GM19467 (cell line): Measurements from ENCODE around the gene PTPRN2.
"Not testable (repeated sequence)": the region's sequence is repeated elsewhere in the genome, so short reads cannot be mapped to it uniquely, and the experiment has no call there.

Experiments
- ATAC-seq: cut with Tn5 transposase; IDR thresholded peaks from one replicate; pipeline ENCODE4 v1.9.1; 2021; ENCODE audit warnings: mild to moderate bottlenecking, moderate library complexity; ENCODE audit not compliant: unreplicated experiment

The PTPRN2 gene

DNA sequence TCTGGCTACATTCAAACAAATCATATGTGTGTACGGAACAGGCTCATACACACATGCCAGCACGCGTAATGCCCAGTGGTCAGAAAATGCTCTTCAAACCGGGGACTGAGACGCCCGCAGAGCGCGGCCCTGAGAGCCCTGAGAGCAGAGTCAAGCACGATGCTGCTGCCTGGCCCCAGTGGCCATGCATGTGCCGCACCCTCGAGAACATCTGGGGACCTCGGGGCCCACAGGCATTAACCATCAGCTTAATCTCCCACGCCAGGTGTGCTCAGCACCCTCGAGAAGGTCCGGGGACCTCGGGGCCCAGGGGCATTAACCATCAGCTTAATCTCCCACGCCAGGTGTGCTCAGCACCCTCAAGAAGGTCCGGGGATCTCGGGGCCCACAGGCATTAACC lies 163.1 kb downstream of the PTPRN2 start:
- ATAC-seq = no peak

DNA sequence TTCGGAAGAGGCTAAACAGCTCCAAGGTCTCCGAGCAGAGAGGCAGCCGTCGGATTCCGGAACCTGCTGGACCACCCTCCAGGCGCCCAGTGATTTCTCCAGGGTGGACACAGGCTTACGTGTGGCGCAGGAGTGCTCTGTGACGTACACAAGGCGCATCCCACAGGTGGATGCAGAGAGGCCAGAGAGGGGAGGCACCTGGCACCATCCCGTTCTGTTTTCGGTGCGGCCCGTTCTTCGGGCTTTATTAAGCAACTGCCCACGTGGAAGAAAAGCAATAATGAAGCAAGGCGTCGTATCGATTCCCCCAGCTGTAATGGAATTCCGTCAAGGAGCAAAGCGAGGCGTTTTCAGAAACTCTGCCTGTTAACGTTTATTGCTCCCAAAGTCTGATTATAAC lies 163.6 kb downstream of the PTPRN2 start:
- no peak for ATAC-seq

DNA sequence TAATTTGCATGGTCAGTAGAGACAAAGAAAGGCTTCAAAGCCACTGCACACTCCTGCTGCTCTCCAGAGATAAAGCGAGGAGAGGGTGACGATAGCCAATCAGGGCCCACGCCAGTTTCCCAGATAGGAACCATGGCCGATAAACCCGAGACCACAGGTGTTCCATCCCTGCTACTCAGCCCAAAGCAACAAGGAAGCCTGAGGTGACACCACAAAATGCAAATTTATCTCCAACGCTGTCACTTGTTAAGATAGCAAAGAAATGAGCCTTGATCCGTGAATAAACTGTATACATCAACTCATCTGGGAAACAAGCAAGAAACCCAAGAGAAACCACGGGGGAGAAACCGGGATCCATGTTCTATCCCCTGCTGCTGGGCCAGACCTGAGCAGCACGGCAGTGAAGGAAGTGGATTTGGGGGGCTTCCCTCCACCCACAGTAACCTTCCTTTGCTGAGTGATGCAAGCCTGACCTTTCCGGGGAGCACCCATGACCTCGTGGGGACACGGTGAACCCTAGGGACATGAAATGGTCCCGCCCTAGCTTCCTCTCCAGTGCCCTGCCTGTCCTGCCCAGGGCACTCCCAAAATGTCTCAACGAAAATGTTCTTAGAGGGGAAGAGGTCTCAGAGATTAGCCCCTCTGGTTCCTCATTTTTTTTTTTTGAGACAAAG lies 164.6 kb downstream of the PTPRN2 start:
- no peak for ATAC-seq

DNA sequence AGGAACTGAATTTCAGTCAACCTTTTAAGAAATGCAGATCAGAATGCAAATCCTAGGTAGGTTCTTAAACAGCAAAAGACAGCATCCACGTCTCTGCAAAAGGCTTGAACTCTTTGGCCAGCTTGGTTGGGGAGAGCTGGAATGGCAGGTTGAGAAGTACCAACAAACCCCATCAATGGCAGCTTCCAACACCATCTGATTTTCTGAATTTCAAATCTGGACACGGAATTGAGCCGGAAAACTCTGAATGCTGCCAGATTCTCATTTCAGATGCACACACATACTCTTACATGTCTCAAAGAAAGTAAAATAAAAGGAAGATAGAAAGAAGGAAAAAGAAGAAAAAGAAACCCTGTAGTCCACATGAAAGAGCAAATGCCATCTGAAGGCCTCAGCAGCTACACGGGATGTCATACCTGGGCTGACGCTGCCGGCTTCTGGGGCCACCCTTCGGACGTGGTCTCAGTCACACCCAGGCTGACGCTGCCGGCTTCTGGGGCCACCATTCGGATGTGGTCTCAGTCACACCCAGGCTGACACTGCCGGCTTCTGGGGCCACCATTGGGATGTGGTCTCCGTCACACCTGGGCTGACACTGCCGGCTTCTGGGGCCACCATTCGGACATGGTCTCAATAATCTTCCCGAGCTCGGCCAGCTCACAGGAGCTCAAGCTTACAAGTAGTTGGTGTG lies 165.3 kb downstream of the PTPRN2 start:
- ATAC-seq = no peak

DNA sequence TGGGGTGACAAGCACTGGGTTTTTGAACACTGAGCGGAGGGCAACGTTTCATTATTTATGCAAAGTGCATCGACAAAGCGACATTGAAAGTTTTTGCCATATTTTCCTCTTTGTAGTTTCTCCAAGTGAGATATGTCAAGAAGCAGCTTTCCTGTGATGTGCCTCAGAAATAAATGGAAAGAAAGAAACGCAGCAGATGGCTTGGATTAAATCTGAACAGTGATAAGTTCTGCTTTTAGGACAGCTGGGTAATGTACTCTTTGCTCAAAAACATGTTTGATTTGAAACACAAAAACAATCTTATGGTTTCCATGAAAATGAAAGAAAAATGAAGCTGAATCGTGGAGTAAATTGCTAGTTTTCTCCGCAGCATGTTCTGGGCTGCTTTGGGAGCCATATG lies 166.3 kb downstream of the PTPRN2 start:
- no peak for ATAC-seq

DNA sequence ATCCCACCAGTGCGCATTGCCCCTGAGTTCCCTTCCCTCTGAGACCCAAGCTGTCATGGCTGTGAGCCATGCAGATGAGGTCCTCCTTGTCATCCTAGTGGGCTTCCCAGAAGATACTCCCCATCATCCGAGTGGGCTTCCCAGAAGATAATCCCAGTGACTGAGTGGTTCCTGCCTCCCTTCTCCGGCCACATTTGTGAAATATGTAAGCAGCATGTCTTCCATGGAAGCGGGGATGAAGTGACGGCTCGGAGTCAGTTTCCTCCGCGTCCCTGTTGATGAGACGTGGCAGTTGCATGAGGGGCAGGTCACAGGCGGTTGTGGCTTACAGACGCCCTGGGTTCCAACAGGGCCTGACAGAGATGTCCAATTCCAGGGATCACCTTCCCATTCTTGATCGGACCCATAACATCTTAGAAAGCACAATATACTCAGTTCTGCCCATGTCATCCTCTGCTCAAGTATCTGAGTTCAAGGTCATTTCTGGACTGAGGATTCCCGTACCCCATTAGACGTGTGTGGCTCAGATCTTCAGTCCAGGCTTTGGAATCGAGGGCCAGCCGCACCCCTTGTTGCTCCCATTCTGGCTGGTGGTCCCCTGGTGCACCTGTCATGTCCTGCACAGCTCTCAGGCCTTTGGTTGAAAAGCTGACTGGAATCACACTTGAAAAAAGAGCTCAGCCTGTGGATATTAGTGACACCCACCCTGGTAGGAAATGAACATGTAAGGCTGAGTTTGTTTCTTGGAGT lies 166.9 kb downstream of the PTPRN2 start:
- no peak for ATAC-seq

DNA sequence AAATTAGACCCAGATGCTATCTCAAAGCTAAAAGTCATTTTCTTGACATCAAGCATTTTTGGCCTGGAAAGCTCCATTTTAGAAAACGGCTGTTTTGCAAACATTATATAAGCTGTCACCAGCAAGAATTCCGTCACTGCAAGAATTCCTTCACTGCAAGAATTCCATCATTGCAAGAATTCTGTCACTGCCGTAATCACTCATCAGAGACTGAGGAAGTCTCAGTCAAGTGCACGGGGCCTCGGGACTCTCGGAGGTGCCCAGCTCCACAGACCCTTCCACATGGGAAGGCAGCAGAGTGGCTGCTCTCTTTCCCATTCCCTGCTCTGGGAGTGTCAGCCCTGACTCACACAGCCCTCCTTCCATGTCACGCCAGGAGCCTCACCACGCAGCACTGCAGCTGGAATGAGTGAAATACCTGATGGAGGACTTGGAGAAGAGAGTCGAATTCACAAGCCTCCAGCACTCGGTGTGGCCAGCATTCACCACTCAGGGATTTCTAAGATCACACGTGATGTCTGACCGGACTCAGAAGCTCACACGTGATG lies 168.3 kb downstream of the PTPRN2 start:
- ATAC-seq = no peak

DNA sequence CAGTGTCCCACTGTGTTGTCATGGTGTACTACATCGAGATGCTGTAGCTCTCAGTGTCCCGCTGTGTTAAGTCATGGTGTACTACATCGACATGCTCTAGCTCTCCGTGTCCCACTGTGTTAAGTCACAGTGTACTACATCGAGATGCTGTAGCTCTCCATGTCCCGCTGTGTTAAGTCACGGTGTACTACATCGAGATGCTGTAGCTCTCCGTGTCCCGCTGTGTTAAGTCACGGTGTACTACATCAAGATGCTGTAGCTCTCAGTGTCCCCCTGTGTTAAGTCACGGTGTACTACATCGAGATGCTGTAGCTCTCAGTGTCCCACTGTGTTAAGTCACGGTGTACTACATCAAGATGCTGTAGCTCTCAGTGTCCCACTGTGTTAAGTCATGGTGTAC lies 169.2 kb downstream of the PTPRN2 start:
- ATAC-seq = not testable (repeated sequence)

DNA sequence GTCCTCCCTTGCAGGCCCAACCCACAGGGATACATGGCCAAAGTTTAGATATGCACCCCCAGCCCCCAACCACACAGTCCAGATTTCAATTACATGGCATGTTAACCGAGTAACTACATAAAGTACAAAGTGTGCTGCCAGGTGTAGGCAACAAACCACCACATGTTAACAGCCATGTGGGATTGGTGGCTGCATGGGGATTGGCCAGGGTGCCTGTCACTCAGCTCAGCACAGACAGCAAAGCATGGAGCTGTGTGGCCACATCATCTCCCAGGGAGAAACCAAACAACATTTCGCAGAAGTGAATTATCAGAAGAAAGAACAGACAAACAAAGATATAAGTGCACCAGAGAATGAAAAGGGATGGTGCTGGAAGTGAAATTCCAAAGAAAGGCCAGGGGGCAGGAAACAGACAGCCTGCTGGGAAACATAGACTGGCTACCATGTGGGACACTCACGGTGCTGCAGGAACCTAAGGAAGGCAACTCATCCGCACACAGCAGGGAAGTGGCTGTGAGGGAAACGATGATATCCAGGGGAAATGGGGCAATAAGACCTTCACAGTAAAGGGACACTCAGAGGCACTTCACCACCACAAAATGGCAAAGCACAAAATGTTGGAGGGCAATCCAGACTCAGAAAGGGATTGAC lies 171.2 kb downstream of the PTPRN2 start:
- ATAC-seq = no peak

DNA sequence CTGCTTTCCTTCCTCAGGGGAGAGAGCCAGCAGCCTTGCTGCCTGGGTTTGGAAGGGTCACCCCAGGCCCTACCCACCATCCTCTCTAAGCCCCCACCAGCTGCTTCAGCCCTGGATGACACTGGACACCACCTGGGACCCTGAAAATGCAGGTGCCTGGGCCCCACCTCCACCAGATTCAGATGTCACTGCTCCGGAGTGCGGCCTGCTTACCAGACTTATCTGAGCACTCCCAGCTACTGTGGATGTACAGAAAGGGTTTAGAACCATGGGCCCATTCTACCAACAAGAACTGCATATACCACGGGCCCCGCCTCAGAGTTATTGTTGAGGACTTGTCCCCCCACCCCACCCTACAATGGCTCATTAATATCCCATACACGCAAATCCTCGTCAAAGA lies 172.3 kb downstream of the PTPRN2 start:
- no peak for ATAC-seq

DNA sequence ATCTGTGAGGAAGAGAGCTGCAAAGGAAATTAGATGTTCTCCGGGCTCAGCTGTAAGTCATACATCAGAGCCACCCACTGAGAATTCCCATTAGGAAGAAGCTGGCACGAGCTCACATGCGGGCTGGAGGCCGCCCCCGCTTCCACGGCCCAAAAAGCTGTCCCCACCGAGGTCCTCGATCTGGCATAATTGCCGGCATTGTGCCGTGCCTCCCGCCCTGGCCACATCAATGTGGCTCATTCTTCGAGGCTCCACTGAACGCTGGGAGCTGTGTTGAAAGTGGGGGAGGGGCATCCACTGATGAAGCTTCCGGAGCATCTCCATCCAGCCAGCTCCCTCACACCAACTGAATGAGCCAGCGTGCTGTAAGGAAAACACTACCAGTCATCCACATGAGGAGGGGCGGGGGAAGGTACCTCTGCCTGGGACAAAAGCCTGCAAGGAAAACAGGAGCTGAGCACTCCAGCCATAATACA lies 173.1 kb downstream of the PTPRN2 start:
- ATAC-seq = no peak

DNA sequence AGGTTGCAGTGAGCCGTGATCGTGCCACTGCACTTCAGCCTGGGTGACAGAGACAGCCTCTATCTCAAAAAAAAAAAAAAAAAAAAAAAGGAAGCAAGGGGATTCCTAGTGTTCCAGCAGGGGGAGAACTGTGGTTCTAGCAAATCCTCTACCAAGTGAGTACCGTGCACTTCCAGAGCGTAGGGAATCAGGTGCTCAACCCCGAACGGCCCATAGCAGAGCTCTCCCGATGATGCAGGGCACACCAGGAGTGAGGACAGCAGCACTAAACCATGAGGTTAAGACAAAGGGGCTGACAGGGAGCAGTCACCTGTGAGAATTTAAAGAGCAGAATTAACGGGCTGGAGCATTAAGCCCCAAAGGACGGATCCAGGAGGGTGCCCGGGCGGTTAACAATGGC lies 173.6 kb downstream of the PTPRN2 start:
- ATAC-seq = no peak

DNA sequence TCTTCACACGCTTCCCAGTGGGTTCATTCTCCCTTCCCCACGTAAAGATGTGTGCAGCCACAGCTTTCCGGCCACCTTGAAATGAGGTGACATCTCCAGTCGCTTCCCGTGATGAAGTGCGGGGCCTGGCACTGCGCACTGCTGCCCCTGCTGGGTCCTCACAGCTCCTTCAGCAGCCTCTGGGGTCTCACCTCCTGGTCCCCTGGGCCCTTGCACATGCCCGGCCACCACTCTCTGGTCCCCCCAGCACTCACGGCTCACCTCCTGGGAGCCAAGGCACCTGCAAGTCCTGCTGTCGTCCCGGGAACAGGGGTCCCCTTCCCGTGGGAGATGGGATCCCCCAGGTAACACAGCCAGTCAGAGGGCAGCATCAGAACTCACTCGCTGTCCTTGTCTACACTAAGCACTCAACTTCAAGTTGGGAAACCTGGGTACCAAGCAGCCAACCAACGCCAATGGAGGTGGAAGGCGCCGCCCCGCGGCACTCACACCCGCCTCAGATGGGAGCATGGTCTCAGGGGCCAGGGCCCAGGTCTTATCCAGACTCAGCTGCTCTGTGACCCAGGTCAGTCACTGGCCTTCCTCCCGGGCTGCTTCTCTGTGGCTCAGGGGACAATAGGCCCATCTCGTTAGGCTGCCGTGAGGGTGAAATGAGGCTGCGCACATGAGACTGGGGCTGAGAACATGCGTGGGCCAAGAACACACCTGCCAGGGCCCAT lies 176.2 kb downstream of the PTPRN2 start:
- ATAC-seq = no peak

DNA sequence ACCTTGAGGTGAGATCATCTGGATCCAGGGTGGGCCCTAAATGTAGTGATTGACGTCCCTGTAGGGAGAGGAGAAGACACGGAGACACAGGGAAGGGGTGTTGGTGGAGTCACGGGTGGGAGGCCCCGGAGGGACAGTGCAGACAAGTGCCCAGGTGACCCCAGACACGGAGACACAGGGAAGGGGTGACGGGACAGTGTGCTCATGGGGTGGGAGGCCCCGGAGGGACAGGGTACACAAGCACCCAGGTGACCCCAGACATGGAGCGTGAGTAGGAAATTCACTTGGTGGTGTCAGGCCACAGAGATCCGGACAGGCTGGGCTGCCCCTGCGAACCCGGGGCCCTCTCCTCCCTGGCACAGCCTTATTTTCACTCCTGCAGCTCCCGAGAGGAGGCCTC lies 176.9 kb downstream of the PTPRN2 start:
- ATAC-seq = no peak

DNA sequence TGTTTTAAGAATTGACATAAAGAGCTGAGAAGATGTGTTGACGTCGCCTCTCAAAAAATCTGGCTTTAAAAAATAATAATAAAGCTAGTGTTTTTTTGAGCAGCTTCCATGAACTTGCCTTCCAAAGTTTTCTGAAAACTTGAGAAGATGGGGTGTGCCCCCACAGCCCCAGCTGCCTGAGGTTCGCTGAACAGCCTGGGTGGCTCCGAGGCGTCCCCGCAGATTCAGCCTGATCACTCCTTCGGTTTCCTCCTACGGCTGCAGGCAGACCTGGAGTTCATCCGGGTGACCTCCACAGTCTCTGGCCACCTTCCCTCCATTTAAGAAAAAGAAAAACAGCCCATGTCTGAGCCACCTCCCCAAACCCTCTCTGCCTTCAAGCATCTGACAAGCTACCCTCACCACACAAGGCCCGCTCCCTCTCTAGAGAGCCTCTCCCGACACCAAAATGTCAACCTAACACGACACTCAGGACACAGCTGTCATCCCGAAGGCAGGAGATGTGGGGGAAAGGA lies 177.8 kb downstream of the PTPRN2 start:
- ATAC-seq = no peak

DNA sequence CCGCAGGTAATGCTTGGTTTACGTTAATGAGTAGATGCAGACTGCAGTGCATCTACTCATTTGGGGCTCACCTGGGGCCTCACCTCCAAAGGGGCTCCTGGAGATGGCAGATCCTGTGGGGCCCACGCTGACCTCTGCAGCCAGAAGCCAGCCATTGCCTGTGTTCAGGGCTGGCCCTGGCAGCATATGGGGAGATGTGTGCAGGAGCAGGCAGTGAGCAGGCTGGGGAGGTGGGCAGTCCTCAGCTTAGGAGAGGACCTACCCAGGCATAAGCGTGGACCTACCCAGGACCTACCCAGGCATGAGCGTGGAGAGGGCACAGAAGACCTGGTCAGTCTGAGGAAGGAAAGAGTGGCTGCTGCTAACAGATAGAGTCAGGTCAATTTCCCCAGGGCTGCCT lies 178.5 kb downstream of the PTPRN2 start:
- no peak for ATAC-seq

DNA sequence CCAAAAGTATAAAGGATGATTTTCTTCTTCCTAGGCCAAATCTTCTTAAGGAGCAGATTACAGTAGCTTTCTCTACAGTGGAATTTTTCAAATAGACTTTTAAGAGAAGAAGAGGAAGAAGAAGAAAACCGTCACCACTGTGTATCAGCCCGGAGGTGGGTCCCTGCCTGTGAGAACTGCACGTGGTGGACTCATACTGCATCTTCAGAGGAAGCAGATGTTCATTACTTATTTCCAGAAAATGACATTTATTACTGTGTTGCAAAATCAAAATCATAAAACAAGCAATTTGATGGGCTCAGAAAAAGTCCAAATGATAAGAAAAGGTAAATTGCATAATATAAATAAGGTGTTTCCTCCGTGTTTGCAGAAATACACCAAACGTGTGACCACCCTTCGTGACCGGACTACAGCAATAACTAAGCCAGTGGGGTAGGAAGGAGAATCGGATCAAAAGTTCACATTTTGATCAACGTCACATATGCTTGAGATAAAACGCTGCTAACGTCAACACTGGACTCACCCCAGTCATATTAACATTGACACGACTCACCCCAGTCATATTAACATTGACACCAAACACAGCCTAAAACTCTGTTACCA lies 179.2 kb downstream of the PTPRN2 start:
- ATAC-seq = no peak

DNA sequence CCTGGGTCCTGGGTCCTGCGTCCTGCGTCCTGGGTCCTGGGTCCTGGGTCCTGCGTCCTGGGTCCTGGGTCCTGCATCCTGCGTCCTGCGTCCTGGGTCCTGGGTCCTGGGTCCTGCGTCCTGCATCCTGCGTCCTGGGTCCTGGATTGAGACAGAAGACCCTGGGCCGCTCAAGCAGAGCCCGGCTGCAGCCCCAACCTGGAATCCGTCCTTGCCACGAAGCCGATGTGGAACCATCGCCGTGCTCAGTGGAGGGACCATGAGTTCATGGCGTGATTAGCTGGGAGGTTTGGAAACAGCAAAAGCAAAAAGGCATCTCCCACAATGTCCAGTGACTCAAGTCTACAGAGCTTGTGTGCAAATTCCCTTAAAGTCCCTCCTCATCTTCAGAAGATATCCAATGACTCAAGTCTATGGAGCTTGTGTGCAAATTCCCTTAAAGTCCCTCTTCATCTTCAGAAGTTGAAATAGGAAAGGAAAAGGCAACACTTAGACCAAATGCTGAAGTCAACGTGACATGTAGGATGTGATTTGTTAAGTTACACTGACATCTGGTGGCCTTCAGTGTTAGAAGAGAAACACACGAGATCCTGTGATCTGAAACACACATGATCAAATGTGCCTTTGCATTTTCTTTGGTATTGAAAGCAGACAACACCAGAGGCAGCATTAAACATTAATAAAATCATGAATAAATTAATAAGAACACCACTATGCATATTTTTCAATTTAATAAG lies 179.9 kb downstream of the PTPRN2 start:
- no peak for ATAC-seq

DNA sequence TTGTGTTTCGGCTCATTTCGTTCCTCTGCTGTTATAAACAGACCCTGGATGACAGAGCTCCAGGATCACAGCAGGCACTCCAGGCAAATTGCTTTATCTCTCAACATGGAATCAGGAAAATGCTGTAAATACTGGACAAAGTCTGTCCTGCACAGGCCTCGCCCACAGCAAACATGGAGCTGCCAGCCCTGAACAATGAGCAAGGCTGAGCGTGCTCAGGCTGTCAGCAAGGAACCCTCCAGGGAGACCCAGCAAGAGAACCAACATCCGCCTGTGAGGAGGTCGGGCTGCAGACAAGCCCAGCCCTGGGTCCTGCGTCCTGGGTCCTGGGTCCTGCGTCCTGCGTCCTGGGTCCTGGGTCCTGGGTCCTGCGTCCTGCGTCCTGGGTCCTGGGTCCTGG lies 180.8 kb downstream of the PTPRN2 start:
- no peak for ATAC-seq
